RKO (cell line): ENCODE data around the gene MAPK13.

Experiments
- DNase-seq: peaks from one replicate; pipeline ENCODE4 v3.0.0-alpha.2; 2016; ENCODE audit warnings: low spot score

MAPK13 gene

DNA sequence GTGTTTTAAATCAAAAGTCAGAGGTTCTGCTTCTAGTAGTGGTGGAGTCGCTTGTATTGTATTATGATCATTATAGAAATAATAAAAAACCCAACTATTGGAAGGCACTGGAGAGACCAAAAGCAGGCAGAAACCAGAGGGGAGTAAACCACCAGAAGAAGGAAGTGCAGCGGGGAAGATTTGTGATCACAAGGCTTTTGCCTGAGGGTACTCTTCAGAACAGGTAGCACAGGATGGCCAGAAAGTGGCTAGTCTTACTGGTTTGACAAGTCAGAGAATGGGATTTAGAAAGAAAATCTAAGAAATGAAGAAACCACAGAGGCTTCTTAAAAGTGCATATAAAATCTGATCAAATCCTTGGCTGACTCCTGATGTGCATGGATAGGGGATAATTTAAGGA lies 24.0 kb downstream of the MAPK13 start:
- no peak for DNase-seq

DNA sequence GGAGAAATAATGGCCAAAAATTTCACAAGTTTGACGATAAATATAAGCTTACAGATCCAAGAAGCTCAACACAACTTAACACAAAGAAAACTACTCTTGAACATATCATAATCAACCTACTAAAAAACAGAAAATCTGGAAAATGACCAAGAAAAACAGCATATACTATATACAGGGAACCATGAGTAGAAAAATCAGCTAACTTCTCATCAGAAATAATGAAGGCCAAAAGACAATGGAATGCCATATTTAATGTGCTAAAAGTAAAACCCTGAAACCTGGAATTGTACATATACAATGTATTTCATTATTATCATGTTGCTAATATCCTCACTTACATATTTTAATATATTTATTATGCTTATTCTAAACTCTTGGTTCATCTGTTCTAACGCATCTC lies 25.3 kb downstream of the MAPK13 start:
- no peak for DNase-seq

DNA sequence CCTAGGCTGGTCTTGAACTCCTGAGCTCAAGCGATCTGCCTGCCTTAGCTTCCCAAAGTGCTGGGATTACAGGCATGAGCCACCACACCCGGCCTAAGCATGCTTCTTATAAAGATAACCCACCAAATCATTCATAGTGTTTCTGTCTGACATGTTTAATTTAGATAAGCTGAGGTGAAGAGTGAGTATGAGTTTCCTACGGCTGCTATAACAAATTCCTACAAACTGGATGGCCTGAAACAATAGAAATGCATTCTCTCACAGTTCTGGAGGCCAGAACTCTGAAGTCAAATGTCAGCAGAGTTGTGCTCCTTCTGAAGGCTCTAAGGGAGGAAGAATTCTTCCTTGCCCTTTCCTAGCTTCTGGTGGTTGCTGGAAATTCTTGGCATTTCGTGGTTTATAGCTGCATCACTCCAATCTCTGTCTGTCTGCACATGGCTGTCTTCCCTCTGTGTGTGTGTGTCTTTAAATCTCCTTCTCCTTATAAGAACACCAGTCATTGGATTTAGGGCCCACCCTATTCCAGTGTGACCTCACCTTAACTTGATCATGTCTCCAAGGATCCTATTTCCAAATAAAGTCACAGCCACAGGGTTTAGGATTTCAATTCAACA lies 29.9 kb downstream of the MAPK13 start:
- no peak for DNase-seq

DNA sequence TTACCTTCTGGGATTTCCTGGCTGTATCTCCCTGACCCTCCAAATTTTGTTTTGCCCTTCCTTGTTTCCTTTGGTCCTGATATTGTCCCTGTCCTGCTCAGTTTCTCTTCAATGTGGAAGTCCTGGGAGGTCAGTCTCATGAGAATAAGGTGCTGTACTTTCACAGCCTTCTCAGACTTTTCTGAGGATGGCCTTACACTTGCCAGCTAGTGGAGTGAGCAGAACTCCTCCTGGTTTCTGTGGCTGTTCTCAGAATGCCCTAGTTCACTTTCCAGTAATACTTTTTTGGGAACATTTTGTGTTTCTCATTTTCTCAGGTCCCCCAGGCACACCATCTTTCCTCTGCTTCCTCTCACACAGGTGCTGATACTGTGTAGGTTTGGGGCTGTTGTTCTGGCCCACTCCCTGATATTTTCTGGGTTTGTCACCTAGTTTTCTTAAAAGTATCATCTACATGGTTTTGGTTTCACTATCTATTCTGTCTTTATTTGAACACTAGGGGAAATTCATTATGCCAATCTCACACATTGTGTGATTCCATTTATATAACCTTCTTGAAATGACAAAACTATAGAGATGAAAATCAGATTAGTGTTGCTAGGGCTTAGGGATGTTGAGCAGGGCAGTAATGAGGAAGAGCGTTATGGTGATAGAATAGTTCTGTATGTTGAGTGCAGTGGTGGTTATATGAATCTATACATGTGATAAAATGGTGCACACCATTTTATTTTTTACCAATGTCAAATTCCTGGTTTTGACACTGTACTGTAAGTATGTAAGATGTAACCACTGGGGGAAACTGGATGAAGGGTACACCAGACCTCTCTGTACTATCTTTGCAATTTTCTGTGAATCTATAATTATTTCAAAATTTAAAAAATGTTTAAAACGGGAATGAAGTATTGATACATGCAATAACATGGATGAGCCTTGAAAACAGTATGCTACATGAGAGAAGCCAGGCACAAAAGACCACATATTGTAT lies 39.0 kb downstream of the MAPK13 start:
- DNase-seq, result no peak

DNA sequence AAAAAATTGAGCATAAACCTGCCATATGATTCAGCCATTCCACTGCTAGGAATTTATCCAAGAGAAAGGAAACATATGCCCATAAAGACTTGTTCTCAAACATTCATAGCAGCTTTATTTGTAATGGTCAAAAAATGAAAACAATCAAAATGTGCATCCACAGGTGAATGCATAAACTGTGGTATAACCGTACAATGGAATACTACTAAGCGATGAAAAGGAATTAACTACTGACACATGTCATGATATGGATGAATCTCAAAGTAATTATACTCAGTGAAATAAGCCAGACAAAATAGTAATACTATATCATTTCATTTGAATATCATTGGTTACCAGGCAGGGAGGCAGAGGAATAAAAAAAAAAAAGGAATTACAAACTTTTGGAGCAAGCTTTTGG lies 40.4 kb downstream of the MAPK13 start:
- DNase-seq, result no peak

DNA sequence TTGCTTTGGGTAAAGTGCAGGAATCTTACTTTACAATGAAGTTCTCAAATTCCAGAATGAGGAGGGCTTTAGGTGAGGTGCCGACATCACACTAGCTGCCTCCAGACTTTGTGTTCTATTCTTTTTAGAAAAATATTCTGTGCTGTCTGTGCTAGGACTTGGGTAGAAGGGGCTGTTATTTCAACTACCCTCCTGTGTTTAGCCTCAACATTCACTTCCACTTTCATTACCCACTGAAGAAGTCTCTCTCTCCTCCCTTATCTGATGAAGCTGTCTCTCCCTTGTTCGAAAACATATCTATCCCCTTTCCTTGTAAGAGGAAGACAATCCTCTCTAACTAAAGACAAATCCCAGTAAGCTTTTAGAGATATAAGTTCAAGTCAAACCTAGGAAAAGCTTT lies 41.3 kb downstream of the MAPK13 start:
- DNase-seq, result no peak

DNA sequence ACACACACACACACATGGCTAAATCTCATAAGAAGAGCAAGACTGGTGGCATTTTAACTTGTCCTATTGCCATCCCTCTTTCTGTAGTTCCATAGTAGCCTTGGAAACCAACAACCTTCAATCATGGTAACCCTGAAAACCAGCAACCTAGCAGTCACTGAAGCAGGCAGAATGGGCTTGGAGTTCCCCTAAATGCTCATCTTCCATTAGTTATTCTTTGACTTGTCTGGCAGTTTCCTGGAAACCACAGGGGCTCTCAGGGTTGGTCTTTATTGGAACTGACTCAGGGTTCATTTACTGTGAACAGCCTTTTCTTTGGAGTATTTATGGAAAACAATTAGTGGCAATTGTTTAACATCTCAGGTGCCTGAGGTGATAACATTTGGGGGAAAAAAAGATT lies 46.9 kb downstream of the MAPK13 start:
- no peak for DNase-seq

DNA sequence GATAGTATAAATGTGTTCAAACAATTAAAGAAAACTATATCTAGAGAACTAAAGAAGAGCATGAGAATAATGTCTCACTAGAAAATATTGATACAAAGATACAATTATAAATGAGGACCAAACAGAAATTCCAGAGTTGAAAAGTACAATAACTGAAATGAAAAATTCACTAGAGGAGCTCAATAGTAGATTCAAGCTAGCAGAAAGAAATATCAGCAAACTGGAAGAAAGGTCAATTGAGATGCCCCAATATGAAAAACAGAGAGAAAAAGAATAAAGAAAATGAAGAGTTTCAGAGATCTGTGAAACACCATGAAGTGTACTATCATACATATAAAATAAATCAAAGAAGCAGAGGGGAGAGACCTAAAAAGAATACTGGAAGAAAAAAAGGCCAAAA lies 48.2 kb downstream of the MAPK13 start:
- no peak for DNase-seq

DNA sequence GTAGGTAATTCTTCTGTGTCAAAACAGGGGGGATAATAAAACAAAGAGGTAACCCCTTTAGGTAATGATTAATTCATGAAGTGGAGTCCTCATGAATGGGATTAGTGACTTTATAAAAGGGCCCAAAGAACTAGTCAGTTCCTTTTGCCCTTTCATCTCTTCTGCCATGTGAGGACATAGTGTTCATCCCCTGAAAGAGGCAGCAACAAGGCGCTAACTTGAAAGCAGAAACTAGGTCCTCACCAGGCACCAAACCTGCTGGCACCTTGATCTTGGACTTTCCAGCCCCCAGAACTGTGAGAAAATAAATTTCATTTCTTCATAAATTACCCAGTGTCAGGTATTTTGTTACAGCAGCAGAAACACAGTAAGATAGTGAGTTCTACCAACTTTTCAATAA lies 49.8 kb downstream of the MAPK13 start:
- DNase-seq, result no peak

DNA sequence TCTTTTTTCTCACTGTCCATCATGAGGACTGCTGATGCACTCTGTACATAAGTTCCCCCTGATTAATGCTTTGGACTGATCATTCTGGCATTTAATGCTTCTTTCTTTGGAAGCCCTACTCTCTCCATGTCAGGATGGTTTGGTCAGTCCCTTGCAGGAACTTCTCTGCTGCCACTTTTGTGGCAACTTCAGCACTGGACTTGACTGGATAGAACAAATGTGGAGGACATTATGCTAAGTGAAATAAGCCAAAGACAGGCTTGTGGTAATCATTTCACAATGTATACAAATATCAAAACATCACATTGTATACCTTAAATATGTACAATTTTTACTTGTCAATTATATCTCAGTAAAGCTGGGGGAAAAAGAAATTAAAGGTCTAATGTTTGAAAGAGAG lies 54.0 kb downstream of the MAPK13 start:
- DNase-seq, result no peak

DNA sequence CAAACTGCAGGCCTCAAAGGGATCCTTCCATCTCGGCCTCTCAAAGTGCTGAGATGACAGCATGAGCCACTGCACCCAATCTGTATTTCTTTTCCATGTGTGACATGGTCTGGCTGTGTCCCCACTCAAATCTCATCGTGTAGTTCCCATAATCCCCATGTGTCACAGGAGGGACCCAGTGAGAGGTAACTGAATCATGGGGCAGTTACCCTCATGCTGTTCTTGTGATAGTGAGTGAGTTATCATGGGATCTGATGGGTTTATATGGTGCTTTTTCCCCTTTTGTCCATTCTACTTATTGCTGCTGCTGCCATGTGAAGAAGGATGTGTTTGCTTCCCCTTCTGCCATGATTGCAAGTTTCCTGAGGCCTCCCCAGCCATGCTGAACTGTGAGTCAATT lies 55.9 kb downstream of the MAPK13 start:
- no peak for DNase-seq

DNA sequence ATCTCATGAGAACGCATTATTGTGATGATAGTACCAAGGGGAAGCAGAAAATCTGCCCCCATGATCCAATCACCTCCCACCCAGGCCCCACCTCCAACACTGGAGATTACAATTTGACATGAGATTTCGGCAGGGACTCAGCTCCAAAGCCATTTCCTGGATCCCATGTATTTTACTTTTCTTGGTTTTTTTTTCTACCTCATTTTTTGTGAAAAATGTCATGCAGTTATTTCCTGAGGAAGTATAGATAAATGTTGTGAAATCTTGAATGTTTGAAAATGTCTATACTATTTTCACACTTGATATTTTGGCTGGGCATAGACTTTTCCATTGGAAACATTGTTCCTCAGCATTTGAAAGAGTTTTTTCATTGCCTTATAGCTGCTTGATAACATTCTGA lies 57.1 kb downstream of the MAPK13 start:
- no peak for DNase-seq
